Measurements from ENCODE around the gene ASGR2. TPM values are rescaled to one million over a fixed set of nuclear protein-coding genes. Genes with fewer than 3 reads are reported as not detected.

ASGR2 gene
- polyA plus RNA-seq, 1 donor (not counting 4 experiments of a cell fraction or from before 2014, with no cell fraction given): not detected

- no peaks in the 10 kb centered on the region for H3K4me1 ChIP-seq (ENCODE audit: control insufficient read depth, extremely low read depth, insufficient read depth, low read length)
- no peaks in the 10 kb centered on the region for H3K9me3 ChIP-seq (ENCODE audit: control insufficient read depth, low read depth, low read length)
- TF ChIP-seq CTCF (optimal IDR thresholded peaks at IDR 0.05 in 1 of 3, IDR thresholded peaks at IDR 0.05 in 1 of 3, conservative IDR thresholded peaks at IDR 0.05 in 1 of 3; ENCODE audit: extremely low read depth in 1 of 3, insufficient read depth in 2 of 3, low read length in 3 of 3) (no peak), EZH2 (IDR thresholded peaks at IDR 0.05; ENCODE audit: low read length) (no peak)
- no peaks in the 10 kb centered on the region for H3K36me3 ChIP-seq (ENCODE audit: control insufficient read depth in 2 of 2, extremely low read depth in 1 of 2, insufficient read depth in 2 of 2, low read length in 2 of 2)
- H3K9me1 ChIP-seq (ENCODE audit: control insufficient read depth, extremely low read depth, insufficient read depth, low read length): no peaks in the 10 kb centered on the region
- DNase-seq (ENCODE audit: low read depth, low spot score) (no peak), FAIRE-seq (no peak)
- H3K79me2 ChIP-seq (ENCODE audit: control insufficient read depth, insufficient read depth, low read length): no peaks in the 10 kb centered on the region
- no peak overlapping the region for H3K9ac ChIP-seq (ENCODE audit: control insufficient read depth, extremely low read depth, insufficient read depth, low read length)
- peaks cover 2% of the 10 kb centered on the region for H4K20me1 ChIP-seq (ENCODE audit: control insufficient read depth, extremely low read depth, insufficient read depth, low read length)
- H3K4me2 ChIP-seq (ENCODE audit: control insufficient read depth, extremely low read depth, insufficient read depth, low read depth, low read length): no peak overlapping the region
- H3K27ac ChIP-seq (ENCODE audit: control insufficient read depth, insufficient read depth, low read length): no peak overlapping the region
- no peaks in the 10 kb centered on the region for H3K27me3 ChIP-seq (ENCODE audit: control insufficient read depth, extremely low read depth, insufficient read depth, low read length)
- no peak overlapping the region for H3K4me3 ChIP-seq (ENCODE audit: control insufficient read depth in 2 of 3, extremely low read depth in 1 of 3, insufficient read depth in 2 of 3, low read depth in 1 of 3, low read length in 3 of 3)
- no peak overlapping the region for H2AFZ ChIP-seq (ENCODE audit: control insufficient read depth, low read length)
- dilution Hi-C loops (cut with MboI; ENCODE audit: extremely low pct_ligation_motif_present, low sequenced_read_pairs): no loop called here
These were observed 4.7 kb upstream of the ASGR2 start for GRCh38 chr17:7119314-7119713.

- no peak for TF ChIP-seq CTCF (optimal IDR thresholded peaks at IDR 0.05 in 1 of 3, IDR thresholded peaks at IDR 0.05 in 1 of 3, conservative IDR thresholded peaks at IDR 0.05 in 1 of 3; ENCODE audit: extremely low read depth in 1 of 3, insufficient read depth in 2 of 3, low read length in 3 of 3)
- no peak for TF ChIP-seq EZH2 (IDR thresholded peaks at IDR 0.05; ENCODE audit: low read length)
- H3K79me2 ChIP-seq (ENCODE audit: control insufficient read depth, insufficient read depth, low read length): no peaks in the 10 kb centered on the region
- H3K9ac ChIP-seq (ENCODE audit: control insufficient read depth, extremely low read depth, insufficient read depth, low read length): no peak overlapping the region
- no peak overlapping the region for H3K27ac ChIP-seq (ENCODE audit: control insufficient read depth, insufficient read depth, low read length)
- H3K36me3 ChIP-seq (ENCODE audit: control insufficient read depth in 2 of 2, extremely low read depth in 1 of 2, insufficient read depth in 2 of 2, low read length in 2 of 2): no peaks in the 10 kb centered on the region
- FAIRE-seq: no peak
- no peak overlapping the region for H3K4me2 ChIP-seq (ENCODE audit: control insufficient read depth, extremely low read depth, insufficient read depth, low read depth, low read length)
- dilution Hi-C loops (cut with MboI; ENCODE audit: extremely low pct_ligation_motif_present, low sequenced_read_pairs): no loop called here
- no peaks in the 10 kb centered on the region for H3K9me1 ChIP-seq (ENCODE audit: control insufficient read depth, extremely low read depth, insufficient read depth, low read length)
- no peaks in the 10 kb centered on the region for H3K4me1 ChIP-seq (ENCODE audit: control insufficient read depth, extremely low read depth, insufficient read depth, low read length)
- no peak overlapping the region for H2AFZ ChIP-seq (ENCODE audit: control insufficient read depth, low read length)
- DNase-seq (ENCODE audit: low read depth, low spot score): no peak
- H3K27me3 ChIP-seq (ENCODE audit: control insufficient read depth, extremely low read depth, insufficient read depth, low read length): no peaks in the 10 kb centered on the region
- H3K9me3 ChIP-seq (ENCODE audit: control insufficient read depth, low read depth, low read length): no peaks in the 10 kb centered on the region
- H3K4me3 ChIP-seq (ENCODE audit: control insufficient read depth in 2 of 3, extremely low read depth in 1 of 3, insufficient read depth in 2 of 3, low read depth in 1 of 3, low read length in 3 of 3): no peak overlapping the region
- no peaks in the 10 kb centered on the region for H4K20me1 ChIP-seq (ENCODE audit: control insufficient read depth, extremely low read depth, insufficient read depth, low read length)
These were observed 423 bp upstream of the ASGR2 start for GRCh38 chr17:7114875-7115614.

Measured in keratinocyte (primary cell).